ENCODE data around the gene SMIM10L2A.
A peak's percentile ranks its signal among the peaks of the same experiment; 100 is the strongest.
"Not testable (repeated sequence)": the region's sequence is repeated elsewhere in the genome, so short reads cannot be mapped to it uniquely, and the experiment has no call there.

The SMIM10L2A gene

DNA sequence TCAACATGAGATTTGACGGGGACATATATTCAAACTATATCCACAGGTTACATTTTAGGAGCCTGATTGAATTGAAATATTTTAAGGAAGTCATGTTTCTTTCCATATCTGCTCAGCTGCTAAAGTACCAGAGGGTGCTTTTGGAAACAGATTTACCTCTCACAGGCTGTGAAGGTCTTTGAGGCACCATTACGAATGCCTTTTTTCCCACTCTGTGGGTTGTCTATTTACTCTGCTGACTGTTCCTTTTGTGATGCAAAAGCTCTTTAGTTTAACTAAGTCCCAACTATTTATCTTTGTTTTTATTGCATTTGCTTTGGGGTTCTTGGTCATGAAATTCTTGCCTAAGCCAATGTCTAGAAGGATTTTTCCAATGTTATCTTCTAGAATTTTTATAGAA, 40.0 kb downstream of the SMIM10L2A start:
- DNase-seq, result not testable (repeated sequence)

GRCh38 chrX:135463937-135464336, 42.2 kb downstream of the SMIM10L2A start:
- DNase-seq, result no peak

DNA sequence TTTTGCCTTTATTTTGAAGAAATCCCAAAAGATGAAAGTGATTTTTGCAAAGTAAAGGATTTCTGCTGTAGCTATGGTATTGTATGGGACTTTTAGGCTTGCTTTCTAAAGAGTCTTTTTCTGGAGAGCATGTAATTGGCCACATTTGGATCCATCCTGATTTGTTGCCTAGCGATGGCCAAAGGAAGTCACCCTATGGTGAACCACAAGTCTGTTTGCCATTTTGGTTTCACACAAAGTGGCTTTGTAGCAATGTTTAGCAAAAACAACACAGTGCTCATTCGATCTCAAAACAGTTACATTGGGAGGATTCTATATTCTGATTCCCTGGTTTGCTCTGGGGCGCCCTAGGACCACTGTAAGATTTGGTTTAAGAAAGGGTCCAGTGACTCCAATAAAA, 54.6 kb downstream of the SMIM10L2A start:
- no peak for DNase-seq

DNA sequence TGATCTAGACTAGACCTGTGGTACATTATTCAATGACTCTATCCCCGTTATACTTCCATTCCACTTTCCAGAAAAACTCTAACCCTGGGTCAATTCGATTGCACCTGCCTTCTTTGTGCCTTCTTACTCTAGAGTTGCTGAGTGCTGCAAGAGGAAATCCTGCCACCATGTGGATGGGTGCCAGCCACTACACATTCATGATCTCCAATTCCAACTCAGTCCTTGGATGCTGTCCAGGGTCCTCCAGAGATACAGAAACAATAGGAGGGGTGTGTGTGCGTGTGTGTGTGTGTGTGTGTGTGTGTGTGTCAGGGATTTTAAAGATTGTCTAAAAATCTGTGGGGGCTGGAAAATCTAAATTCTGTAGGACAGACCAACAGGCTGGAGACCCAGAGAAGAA, 55.8 kb downstream of the SMIM10L2A start:
- peak; percentile 58 for DNase-seq
